SK-N-MC (cell line): ENCODE data around the gene ASCC1.

ENCODE experiments used
- DNase-seq: peaks from one replicate; pipeline ENCODE4 v3.0.0-alpha.2; 2011; ENCODE audit warnings: low read depth, low spot score
- H3K27ac ChIP-seq: fragments of 200-600 bp; sonication (generic); 2 replicates; pipeline ENCODE4 v1.5.1; 2016; ENCODE audit warnings: mixed run types
- H3K36me3 ChIP-seq: fragments of 200-600 bp; sonication (generic); 2 replicates; pipeline ENCODE4 v1.6.1; 2017; ENCODE audit warnings: antibody characterized with exemption, low read length, mixed read lengths; ENCODE audit not compliant: insufficient read depth
- H3K4me3 ChIP-seq: fragments of 200-600 bp; sonication (generic); 2 replicates; pipeline ENCODE4 v1.5.1; 2016
- H3K9ac ChIP-seq: fragments of 200-600 bp; sonication (generic); 2 replicates; pipeline ENCODE4 v1.8.0; 2017; ENCODE audit warnings: mixed run types, mixed read lengths; ENCODE audit not compliant: insufficient read length
- H3K9me3 ChIP-seq: fragments of 200-600 bp; sonication (generic); 2 replicates; pipeline ENCODE4 v1.6.1; 2017; ENCODE audit warnings: low read depth, mild to moderate bottlenecking, antibody characterized with exemption, low read length, moderate library complexity, mixed read lengths
- EZH2 ChIP-seq: fragments of 200-600 bp; sonication (generic); IDR thresholded peaks from one replicate; pipeline ENCODE4 v1.6.1; 2017; ENCODE audit warnings: antibody characterized with exemption
- FOXP2 ChIP-seq: optimal IDR thresholded peaks from 2 replicates; pipeline ENCODE3; 2011; ENCODE audit warnings: mild to moderate bottlenecking, moderate library complexity; ENCODE audit not compliant: insufficient read depth; ENCODE audit errors: extremely low read length, control extremely low read depth
- POLR2AphosphoS5 ChIP-seq: IDR thresholded peaks from 2 replicates; pipeline ENCODE4 v1.6.1; 2012; ENCODE audit warnings: mild to moderate bottlenecking, low read depth, low read length, borderline replicate concordance

ASCC1 gene

DNA sequence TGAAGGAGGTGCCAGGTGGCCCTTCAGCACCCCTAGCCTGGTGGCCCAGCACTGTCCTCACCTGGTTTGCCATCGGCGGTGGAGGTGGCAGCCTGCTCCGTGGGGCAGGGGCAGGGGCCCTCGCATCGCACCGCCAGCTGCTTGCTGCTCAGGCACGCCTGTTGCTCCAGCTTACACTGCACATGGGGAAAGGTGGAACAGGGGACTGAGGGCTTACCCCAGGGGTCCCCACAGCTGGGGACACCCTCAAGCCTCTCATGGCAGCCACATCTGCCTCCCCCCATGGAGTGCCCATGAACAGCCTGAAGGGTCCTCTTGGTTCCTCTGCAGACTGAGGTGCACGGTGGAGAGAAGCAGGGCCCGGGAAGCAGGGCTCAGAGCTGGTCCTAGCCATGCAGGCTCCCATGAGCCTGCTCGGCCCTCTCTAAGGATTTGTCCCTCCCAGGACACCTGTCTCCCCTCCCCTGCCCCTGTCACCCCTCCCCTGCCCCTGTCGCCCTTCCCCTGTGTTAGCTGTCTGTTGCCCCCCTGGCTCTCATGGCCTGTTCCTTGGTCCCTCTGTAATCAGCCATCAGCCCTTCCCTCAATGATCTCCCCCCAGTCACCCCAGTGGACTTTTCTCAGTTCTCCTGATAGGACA, 147.8 kb downstream of the ASCC1 start:
- Histone ChIP-seq H3K9me3 (no peaks in the 10 kb centered on the region), H3K4me3 (no peak overlapping the region), H3K27ac (no peak overlapping the region), H3K36me3 (no peaks in the 10 kb centered on the region), H3K9ac (no peak overlapping the region)
- no peak for DNase-seq
- TF ChIP-seq FOXP2: no peak
- TF ChIP-seq POLR2AphosphoS5: no peak
- no peak for TF ChIP-seq EZH2

DNA sequence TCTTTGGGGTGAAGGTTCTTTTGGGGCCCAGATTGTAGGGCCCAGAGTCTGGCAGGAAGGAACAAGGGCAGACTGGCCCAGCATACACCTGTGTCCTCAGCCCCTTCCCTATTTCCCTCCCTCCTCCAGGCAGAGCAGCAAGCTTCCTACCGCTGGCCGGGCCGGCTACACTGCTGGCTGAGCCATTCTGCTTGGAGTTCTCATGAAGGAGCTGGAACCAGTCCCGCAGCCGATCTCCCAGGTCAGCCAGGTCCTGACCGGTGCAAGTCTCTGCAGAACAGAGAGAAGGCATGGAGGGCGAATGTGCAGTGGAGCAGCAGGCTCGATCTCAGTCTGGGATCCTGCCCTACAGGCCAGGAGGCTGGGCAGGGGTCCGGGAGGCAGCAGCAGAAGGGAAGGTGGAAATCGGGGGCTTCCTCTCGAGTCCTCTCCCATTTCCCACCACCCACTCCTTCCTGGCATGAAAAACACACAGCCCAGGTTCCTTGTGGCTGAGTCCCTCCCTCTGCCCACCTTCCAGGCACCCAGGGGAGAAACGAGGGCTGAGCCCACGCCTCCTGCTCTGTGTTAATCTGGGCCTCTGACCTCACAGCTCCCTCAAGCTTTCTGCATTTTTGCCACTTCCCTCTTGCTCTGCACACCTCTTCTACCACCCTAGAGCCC, 148.5 kb downstream of the ASCC1 start:
- DNase-seq: no peak
- no peak overlapping the region for H3K4me3 ChIP-seq
- H3K9me3 ChIP-seq: no peaks in the 10 kb centered on the region
- H3K36me3 ChIP-seq: no peaks in the 10 kb centered on the region
- H3K27ac ChIP-seq: no peak overlapping the region
- TF ChIP-seq FOXP2 (no peak), EZH2 (no peak), POLR2AphosphoS5 (no peak)
- no peak overlapping the region for H3K9ac ChIP-seq

DNA sequence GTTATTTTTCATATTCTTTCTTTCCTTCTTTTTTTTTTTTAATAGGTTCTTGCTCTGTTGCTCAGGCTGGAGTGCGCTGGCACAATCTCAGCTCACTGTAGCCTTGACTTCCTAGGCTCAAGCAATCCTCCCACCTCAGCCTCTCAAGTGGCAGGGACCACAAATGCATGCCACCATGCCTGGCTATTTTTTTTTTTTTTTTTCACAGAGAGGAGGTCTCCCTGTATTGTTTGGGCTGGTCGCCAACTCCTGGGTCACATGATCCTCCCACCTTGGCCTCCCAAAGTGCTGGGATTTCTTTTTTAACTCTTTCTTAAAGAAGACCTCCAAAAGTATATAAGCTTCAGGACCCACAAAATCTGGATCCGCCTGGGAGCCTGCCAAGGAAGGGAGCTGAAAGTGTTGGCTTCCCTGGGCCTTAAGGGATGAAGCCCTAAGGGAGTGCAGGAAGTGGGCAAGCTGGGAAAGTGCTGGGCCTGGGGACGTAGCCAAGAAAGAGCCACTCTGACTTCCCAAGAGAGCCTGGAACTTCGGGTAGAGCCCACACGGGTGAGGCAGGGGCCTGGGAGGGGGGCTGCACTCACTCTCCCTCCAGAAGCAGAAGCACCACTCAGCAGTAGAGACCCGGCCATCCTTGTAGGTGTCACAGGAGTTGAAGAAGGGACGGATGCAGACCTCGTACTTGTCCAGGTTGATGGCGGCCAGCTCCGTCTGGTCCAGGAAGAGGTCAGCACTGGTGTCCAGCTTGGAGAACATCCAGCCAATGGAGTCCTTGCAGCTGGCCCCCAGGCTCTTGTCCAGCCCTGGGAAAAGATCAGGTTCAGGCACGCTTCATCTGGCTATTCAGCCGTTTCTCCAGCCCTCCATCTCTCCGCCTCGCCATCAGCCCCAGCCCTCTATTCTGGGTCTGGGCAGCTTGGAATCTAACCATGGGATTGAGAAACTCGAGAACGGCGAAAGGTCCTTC, 149.5 kb downstream of the ASCC1 start:
- no peak overlapping the region for H3K9ac ChIP-seq
- no peak for TF ChIP-seq POLR2AphosphoS5
- no peak for TF ChIP-seq EZH2
- TF ChIP-seq FOXP2: no peak
- H3K4me3 ChIP-seq: no peak overlapping the region
- no peaks in the 10 kb centered on the region for H3K36me3 ChIP-seq
- no peaks in the 10 kb centered on the region for H3K9me3 ChIP-seq
- H3K27ac ChIP-seq: no peak overlapping the region
- DNase-seq: no peak

DNA sequence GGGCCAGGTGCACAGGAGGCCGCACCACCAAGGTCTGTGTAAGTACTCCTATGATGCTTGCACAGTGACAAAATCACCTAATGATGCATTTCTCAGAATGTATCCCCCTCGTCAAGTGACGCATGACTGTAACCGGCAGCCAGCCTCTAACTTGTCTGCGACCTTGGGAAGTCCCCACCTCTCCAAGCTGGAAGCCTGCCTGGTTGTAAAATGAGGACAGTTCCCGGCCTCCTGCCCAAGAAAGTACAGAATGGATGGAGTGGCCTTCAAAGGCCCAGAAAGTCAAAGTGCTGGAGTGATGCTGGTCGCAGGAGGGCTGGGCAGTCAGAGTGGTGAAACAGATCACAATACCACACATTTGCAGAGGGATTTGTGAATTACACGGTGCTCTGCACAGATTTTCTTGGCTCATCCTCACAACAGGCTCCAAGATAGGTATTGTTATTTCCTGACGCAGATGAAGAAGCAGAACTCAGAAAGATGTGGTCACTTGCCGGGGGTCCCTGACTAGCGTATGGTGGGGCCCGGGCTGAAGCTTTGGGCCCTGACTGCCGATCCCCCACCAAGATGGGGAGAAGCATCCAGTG, 150.5 kb downstream of the ASCC1 start:
- no peak for TF ChIP-seq POLR2AphosphoS5
- TF ChIP-seq FOXP2: no peak
- no peak for TF ChIP-seq EZH2
- no peak for DNase-seq

DNA sequence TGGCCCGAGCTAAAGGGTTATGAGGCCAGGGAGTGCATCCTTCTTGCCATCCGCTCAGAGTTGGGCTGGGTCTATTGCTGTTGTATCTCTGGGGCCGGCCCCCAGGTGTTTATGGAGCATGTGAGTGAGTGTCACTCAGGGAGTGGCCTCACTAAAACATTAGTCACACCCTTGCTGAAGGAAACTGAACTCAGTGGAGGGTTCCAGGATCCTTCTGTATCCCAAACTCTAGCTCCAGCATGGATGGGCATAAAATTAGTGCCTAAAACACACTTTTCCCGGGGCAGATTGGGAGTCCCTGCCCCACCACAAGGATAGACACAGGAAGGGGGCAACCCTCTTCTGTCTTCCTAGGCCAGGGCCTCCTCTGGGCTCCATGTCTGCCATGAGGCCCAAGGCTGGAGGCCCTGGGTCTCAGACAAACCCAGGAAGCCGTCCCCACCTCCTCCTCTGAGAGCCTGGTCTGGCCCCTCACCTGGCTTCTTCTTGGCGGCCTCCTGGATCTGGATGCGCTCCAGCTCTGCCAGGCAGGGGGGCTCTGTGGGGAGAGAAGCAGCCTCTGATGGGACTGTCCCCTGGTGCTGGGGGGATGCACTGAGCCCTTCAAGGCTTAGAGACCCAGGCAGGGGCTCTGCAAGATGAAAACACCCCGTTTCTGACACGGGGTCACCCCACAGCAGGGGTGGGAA, 152.2 kb downstream of the ASCC1 start:
- no peak overlapping the region for H3K27ac ChIP-seq

More for the DNA sequence above, 150.5 kb downstream of the ASCC1 start:
- H3K27ac ChIP-seq: no peak overlapping the region
- no peak overlapping the region for H3K9ac ChIP-seq
- no peaks in the 10 kb centered on the region for H3K36me3 ChIP-seq
- no peaks in the 10 kb centered on the region for H3K9me3 ChIP-seq
- H3K4me3 ChIP-seq: no peak overlapping the region

GRCh38 chr10:72062832-72063702, 153.0 kb downstream of the ASCC1 start:
- Histone ChIP-seq H3K9me3 (no peaks in the 10 kb centered on the region), H3K4me3 (no peak overlapping the region), H3K36me3 (no peaks in the 10 kb centered on the region), H3K9ac (no peak overlapping the region), H3K27ac (no peak overlapping the region)
- no peak for DNase-seq
- TF ChIP-seq POLR2AphosphoS5 (no peak), EZH2 (no peak), FOXP2 (no peak)

More for the DNA sequence above, 152.2 kb downstream of the ASCC1 start:
- no peak overlapping the region for H3K9ac ChIP-seq
- DNase-seq: no peak
- TF ChIP-seq EZH2 (no peak), POLR2AphosphoS5 (no peak), FOXP2 (no peak)
- no peak overlapping the region for H3K4me3 ChIP-seq
- H3K9me3 ChIP-seq: no peaks in the 10 kb centered on the region
- H3K36me3 ChIP-seq: no peaks in the 10 kb centered on the region

GRCh38 chr10:72062382-72062781, 153.7 kb downstream of the ASCC1 start:
- DNase-seq: no peak
- Histone ChIP-seq H3K36me3 (no peaks in the 10 kb centered on the region), H3K9me3 (no peaks in the 10 kb centered on the region), H3K9ac (no peak overlapping the region), H3K4me3 (no peak overlapping the region), H3K27ac (no peak overlapping the region)
- TF ChIP-seq FOXP2 (no peak), EZH2 (no peak), POLR2AphosphoS5 (no peak)
